Caco-2 (cell line): Measurements from ENCODE around the gene DOCK6. TPM values are rescaled to one million over a fixed set of nuclear protein-coding genes. Genes with fewer than 3 reads are reported as not detected.

ENCODE experiments used
- BruUV-seq: library from RNA; stranded (reverse); fragments of 400-500 nt; replicated peaks from 2 replicates; lab custom pipeline; 2021; lab: Mats Ljungman, UMichigan
- CTCF ChIA-PET: fragments of 300-600 bp; sonication (Branson Sonifier 250); formaldehyde crosslinking; loops from one replicate; lab custom pipeline; 2022; ENCODE audit warnings: antibody characterized with exemption; lab: Charles Lee
- POLR2A ChIA-PET: fragments of 300-600 bp; sonication (Branson Sonifier 250); formaldehyde crosslinking; loops from one replicate; lab custom pipeline; 2022; ENCODE audit warnings: antibody characterized with exemption; lab: Charles Lee
- DNase-seq, 2 experiments: peaks; one replicate each; pipeline versions ENCODE4 v3.0.0 to v3.0.0-alpha.2; 2020 to 2022
- H3K27me3 ChIP-seq: replicated peaks from 2 replicates; pipeline ENCODE4 v1.6.0; 2011; ENCODE audit warnings: low read length; ENCODE audit not compliant: control insufficient read depth, insufficient read depth
- H3K36me3 ChIP-seq: 2 replicates; pipeline ENCODE4 v1.5.1; 2011; ENCODE audit warnings: low read length; ENCODE audit not compliant: control insufficient read depth, insufficient read depth
- H3K4me1 ChIP-seq: fragments of 250-450 bp; sonication (Bioruptor Pico); 2 replicates; pipeline ENCODE4 v1.5.1; 2020; ENCODE audit warnings: mild to moderate bottlenecking
- H3K4me3 ChIP-seq: 2 replicates; pipeline ENCODE4 v1.5.1; 2011; ENCODE audit warnings: low read depth, mild to moderate bottlenecking, control low read depth, low read length
- H3K9me3 ChIP-seq: fragments of 250-450 bp; sonication (Bioruptor Pico); 2 replicates; pipeline ENCODE4 v1.5.1; 2020; ENCODE audit warnings: mild to moderate bottlenecking, moderate library complexity
- H3K27ac Mint-ChIP-seq: one replicate; pipeline ENCODE4 v1.8.0; 2022; ENCODE audit warnings: mixed read lengths; ENCODE audit not compliant: unreplicated experiment
- H3K27me3 Mint-ChIP-seq: one replicate; pipeline ENCODE4 v1.8.0; 2022; ENCODE audit warnings: mixed read lengths; ENCODE audit not compliant: insufficient read depth, unreplicated experiment
- H3K36me3 Mint-ChIP-seq: one replicate; pipeline ENCODE4 v1.8.0; 2022; ENCODE audit warnings: mild to moderate bottlenecking, mixed read lengths; ENCODE audit not compliant: insufficient read depth, unreplicated experiment
- H3K4me1 Mint-ChIP-seq: one replicate; pipeline ENCODE4 v1.8.0; 2022; ENCODE audit warnings: low read depth, mixed read lengths; ENCODE audit not compliant: unreplicated experiment
- H3K4me3 Mint-ChIP-seq: one replicate; pipeline ENCODE4 v1.8.0; 2022; ENCODE audit warnings: mild to moderate bottlenecking, moderate library complexity, mixed read lengths; ENCODE audit not compliant: unreplicated experiment
- H3K9me3 Mint-ChIP-seq: one replicate; pipeline ENCODE4 v1.8.0; 2022; ENCODE audit warnings: mixed read lengths; ENCODE audit not compliant: unreplicated experiment
- CTCF ChIP-seq, 2 experiments: fragments of 200-600 bp in 1 of 2; IDR thresholded peaks; 1 replicate in 1 of 2; 2 replicates in 1 of 2; pipeline versions ENCODE4 v1.5.1 to v1.8.0; 2011 to 2022; ENCODE audit warnings: antibody characterized with exemption in 1 of 2, control low read depth in 1 of 2, inconsistent platforms in 1 of 2, low read depth in 1 of 2, low read length in 1 of 2, mild to moderate bottlenecking in 1 of 2, moderate library complexity in 1 of 2; ENCODE audit not compliant: insufficient read depth in 1 of 2, severe bottlenecking in 1 of 2, unreplicated experiment in 1 of 2
- intact Hi-C: fragments of 100-400 bp; cut with micrococcal nuclease; formaldehyde crosslinking; loops from one replicate; pipeline ENCODE4 v1.10.0; 2022; ENCODE audit not compliant: unreplicated experiment
- total RNA-seq: library from RNA; stranded (reverse); gene quantifications from 2 replicates; pipeline ENCODE4 v1.2.3, GENCODE V29; 2022

Gene DOCK6
- total RNA-seq, 1 experiment from 2014 or later = 84.1 TPM

GRCh38 chr19:11234486-11235075, 27.7 kb downstream of the DOCK6 start:
- peaks cover 3% of the 10 kb centered on the region for H3K36me3 ChIP-seq
- Mint-ChIP-seq H3K27me3 (no peaks in the 10 kb centered on the region), H3K4me1 (no peaks in the 10 kb centered on the region), H3K36me3 (peaks cover 32% of the 10 kb centered on the region), H3K4me3 (no peak overlapping the region), H3K27ac (no peak overlapping the region), H3K9me3 (no peaks in the 10 kb centered on the region)
- TF ChIP-seq CTCF (IDR thresholded peaks at IDR 0.05; ENCODE audit: insufficient read depth in 1 of 2, low read depth in 1 of 2, low read length in 1 of 2, severe bottlenecking in 1 of 2, unreplicated experiment in 1 of 2) = no peak
- no peaks in the 10 kb centered on the region for H3K9me3 ChIP-seq
- H3K4me1 ChIP-seq = no peaks in the 10 kb centered on the region
- ChIA-PET POLR2A (no interaction called here), CTCF (no interaction called here)
- BruUV-seq = no TSS peak
- H3K4me3 ChIP-seq = no peak overlapping the region
- H3K27me3 ChIP-seq = no peaks in the 10 kb centered on the region
- intact Hi-C loops = no loop called here
- DNase-seq = no peak

GRCh38 chr19:11233073-11233472, 29.3 kb downstream of the DOCK6 start:
- peaks cover 1% of the 10 kb centered on the region for H3K36me3 ChIP-seq
- CTCF ChIA-PET = no interaction called here
- no peaks in the 10 kb centered on the region for H3K4me1 Mint-ChIP-seq

GRCh38 chr19:11232555-11232954, 29.8 kb downstream of the DOCK6 start:
- intact Hi-C loops = no loop called here
- BruUV-seq = no TSS peak
- no peak for TF ChIP-seq CTCF (IDR thresholded peaks at IDR 0.05; ENCODE audit: insufficient read depth in 1 of 2, low read depth in 1 of 2, low read length in 1 of 2, severe bottlenecking in 1 of 2, unreplicated experiment in 1 of 2)
- H3K36me3 ChIP-seq = peaks cover 1% of the 10 kb centered on the region
- POLR2A ChIA-PET = no interaction called here
- no peaks in the 10 kb centered on the region for H3K4me1 ChIP-seq
- H3K9me3 ChIP-seq = no peaks in the 10 kb centered on the region
- Mint-ChIP-seq H3K4me1 (no peaks in the 10 kb centered on the region), H3K27ac (no peak overlapping the region), H3K27me3 (no peaks in the 10 kb centered on the region), H3K4me3 (no peak overlapping the region), H3K36me3 (peaks cover 32% of the 10 kb centered on the region), H3K9me3 (no peaks in the 10 kb centered on the region)
- DNase-seq = no peak
- H3K27me3 ChIP-seq = no peaks in the 10 kb centered on the region
- CTCF ChIA-PET = no interaction called here
- no peak overlapping the region for H3K4me3 ChIP-seq

More at GRCh38 chr19:11233073-11233472, 29.3 kb downstream of the DOCK6 start:
- Histone ChIP-seq H3K27me3 (no peaks in the 10 kb centered on the region), H3K4me1 (no peaks in the 10 kb centered on the region), H3K9me3 (no peaks in the 10 kb centered on the region), H3K4me3 (no peak overlapping the region)
- intact Hi-C loops = no loop called here
- H3K27me3 Mint-ChIP-seq = no peaks in the 10 kb centered on the region
- no peaks in the 10 kb centered on the region for H3K9me3 Mint-ChIP-seq
- no peak overlapping the region for H3K27ac Mint-ChIP-seq
- no peak for TF ChIP-seq CTCF (IDR thresholded peaks at IDR 0.05; ENCODE audit: insufficient read depth in 1 of 2, low read depth in 1 of 2, low read length in 1 of 2, severe bottlenecking in 1 of 2, unreplicated experiment in 1 of 2)
- no peak for DNase-seq
- POLR2A ChIA-PET = no interaction called here
- no TSS peak for BruUV-seq
- H3K4me3 Mint-ChIP-seq = no peak overlapping the region
- peaks cover 32% of the 10 kb centered on the region for H3K36me3 Mint-ChIP-seq
